Neuronal stem cell (in vitro differentiated cells): Measurements from ENCODE around the gene STRADA.

ENCODE experiments used
- DNase-seq: peaks from one replicate; pipeline ENCODE4 v3.0.0-alpha.2; 2013; ENCODE audit warnings: low spot score
- H2AFZ ChIP-seq: one replicate; pipeline ENCODE4 v1.6.1; 2013; ENCODE audit warnings: mild to moderate bottlenecking, low read length, inconsistent platforms
- H2AK5ac ChIP-seq: 2 replicates; pipeline ENCODE4 v1.6.1; 2013; ENCODE audit warnings: low read depth, mild to moderate bottlenecking, inconsistent platforms, low read length, moderate library complexity, mixed read lengths
- H2BK120ac ChIP-seq: 2 replicates; pipeline ENCODE4 v1.6.1; 2013; ENCODE audit warnings: low read depth, mild to moderate bottlenecking, inconsistent platforms, low read length, moderate library complexity, mixed read lengths
- H2BK12ac ChIP-seq: one replicate; pipeline ENCODE4 v1.6.1; 2013; ENCODE audit warnings: low read length, inconsistent platforms
- H2BK15ac ChIP-seq: 2 replicates; pipeline ENCODE4 v1.6.1; 2013; ENCODE audit warnings: mild to moderate bottlenecking, low read length, inconsistent platforms, mixed read lengths
- H2BK5ac ChIP-seq: one replicate; pipeline ENCODE4 v1.6.1; 2013; ENCODE audit warnings: inconsistent platforms, mild to moderate bottlenecking, low read length, moderate library complexity
- H3K14ac ChIP-seq: one replicate; pipeline ENCODE4 v1.6.1; 2013; ENCODE audit warnings: low read length, inconsistent platforms
- H3K18ac ChIP-seq: 2 replicates; pipeline ENCODE4 v1.6.1; 2013; ENCODE audit warnings: low read length, inconsistent platforms
- H3K23ac ChIP-seq: 2 replicates; pipeline ENCODE4 v1.6.1; 2013; ENCODE audit warnings: low read depth, mild to moderate bottlenecking, mixed read lengths, low read length, inconsistent platforms; ENCODE audit not compliant: poor library complexity
- H3K27ac ChIP-seq: replicated peaks from 3 replicates; pipeline ENCODE4 v1.5.1; 2013; ENCODE audit warnings: low read length, inconsistent platforms
- H3K27me3 ChIP-seq, 3 experiments: 2 replicates each; pipeline ENCODE4 v1.6.1; 2013; ENCODE audit warnings: low read length in 3 of 3, mild to moderate bottlenecking in 2 of 3, inconsistent platforms in 1 of 3, low read depth in 1 of 3, mixed read lengths in 1 of 3, moderate library complexity in 1 of 3; ENCODE audit not compliant: control insufficient read depth in 3 of 3, insufficient read depth in 3 of 3
- H3K36me3 ChIP-seq, 2 donors: replicated peaks in 1 of 2; 2 replicates each; pipeline ENCODE4 v1.6.1; 2013; ENCODE audit warnings: low read length in 2 of 2; ENCODE audit not compliant: control insufficient read depth in 2 of 2, insufficient read depth in 2 of 2
- H3K4ac ChIP-seq: 2 replicates; pipeline ENCODE4 v1.6.1; 2013; ENCODE audit warnings: inconsistent platforms, mild to moderate bottlenecking, low read length, moderate library complexity
- H3K4me1 ChIP-seq, 2 donors: 1 replicate in 1 of 2; 2 replicates in 1 of 2; pipeline ENCODE4 v1.6.1; 2013; ENCODE audit warnings: low read length in 2 of 2, low read depth in 1 of 2; ENCODE audit not compliant: control insufficient read depth in 2 of 2, insufficient read depth in 1 of 2
- H3K4me2 ChIP-seq: one replicate; pipeline ENCODE4 v1.6.1; 2013; ENCODE audit warnings: mild to moderate bottlenecking, low read length, inconsistent platforms; ENCODE audit not compliant: insufficient read depth, poor library complexity, severe bottlenecking
- H3K4me3 ChIP-seq, 2 donors: 2 replicates each; pipeline ENCODE4 v1.5.1; 2013; ENCODE audit warnings: low read length in 2 of 2, mild to moderate bottlenecking in 2 of 2, inconsistent platforms in 1 of 2, moderate library complexity in 1 of 2
- H3K79me1 ChIP-seq: one replicate; pipeline ENCODE4 v1.6.1; 2013; ENCODE audit warnings: low read depth, mild to moderate bottlenecking, inconsistent platforms, low read length, moderate library complexity
- H3K9ac ChIP-seq: one replicate; pipeline ENCODE4 v1.6.1; 2013; ENCODE audit warnings: mild to moderate bottlenecking, low read depth, low read length, inconsistent platforms; ENCODE audit not compliant: poor library complexity
- H3K9me3 ChIP-seq, 2 donors: replicated peaks in 1 of 2; 2 replicates each; pipeline versions ENCODE3 to v1.6.1; 2013; ENCODE audit warnings: low read length in 2 of 2, mild to moderate bottlenecking in 2 of 2, inconsistent platforms in 1 of 2, low read depth in 1 of 2, mixed read lengths in 1 of 2, moderate library complexity in 1 of 2; ENCODE audit not compliant: control insufficient read depth in 2 of 2, insufficient read depth in 1 of 2
- H4K8ac ChIP-seq: one replicate; pipeline ENCODE4 v1.6.1; 2013; ENCODE audit warnings: low read depth, mild to moderate bottlenecking, inconsistent platforms, low read length, moderate library complexity
- H4K91ac ChIP-seq: one replicate; pipeline ENCODE4 v1.6.1; 2013; ENCODE audit warnings: low read length, low read depth, mild to moderate bottlenecking, inconsistent platforms; ENCODE audit not compliant: poor library complexity
- WGBS, 2 donors: extraction: QIAGEN DNeasy Blood & Tissue Kit; methylation state at CpG; one replicate each; pipeline ENCODE4 v1.1.7; 2013; ENCODE audit warnings: missing lambda C conversion rate in 2 of 2, mixed read lengths in 1 of 2; ENCODE audit not compliant: insufficient read length in 2 of 2, insufficient replicate concordance in 1 of 2; ENCODE audit errors: extremely low coverage in 2 of 2; 5-methylcytosine and 5-hydroxymethylcytosine counted together

Gene STRADA

GRCh38 chr17:63707151-63707550 lies 34.4 kb downstream of the STRADA start:
- H3K79me1 ChIP-seq = no peaks in the 10 kb centered on the region

DNA sequence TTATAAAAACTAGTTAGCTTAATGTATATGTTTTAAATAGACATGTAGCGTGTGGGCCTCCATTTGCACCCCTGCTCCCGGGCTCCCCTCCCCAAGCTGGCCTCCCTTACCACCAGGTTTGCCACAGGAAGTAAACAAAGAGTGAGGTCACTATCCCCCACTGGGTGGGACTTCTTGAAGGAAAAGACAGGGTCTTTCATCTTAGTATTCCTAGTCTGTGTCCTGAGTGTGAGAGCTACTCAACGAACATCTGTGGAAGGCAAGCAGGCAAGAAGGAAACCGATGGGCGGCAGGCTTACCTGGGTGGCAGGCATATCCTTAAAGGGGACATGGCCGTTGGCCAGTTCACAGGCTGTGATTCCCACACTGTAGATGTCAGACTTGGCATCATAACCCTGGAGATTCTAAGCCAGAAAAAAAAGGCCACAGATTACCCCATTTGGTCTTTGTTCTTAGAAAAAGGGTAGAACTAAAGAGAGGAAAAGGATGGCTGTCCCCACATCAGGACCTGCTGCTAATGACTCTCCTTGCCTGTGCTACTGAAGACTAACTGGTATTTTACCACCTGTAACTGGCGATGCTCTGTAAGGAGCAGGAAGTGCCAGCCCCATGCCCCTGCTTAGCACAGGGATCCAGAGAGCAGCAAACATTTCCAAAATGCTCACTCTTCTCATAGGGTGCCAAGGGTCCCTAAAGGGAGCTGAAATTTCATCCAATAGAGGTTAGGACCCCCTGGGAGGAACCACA lies 35.1 kb downstream of the STRADA start:
- no CpG with 5 or more reads among the region's 7 CpGs for WGBS, 2 donors

More at GRCh38 chr17:63707151-63707550, 34.4 kb downstream of the STRADA start:
- Histone ChIP-seq H2AFZ (no peak overlapping the region), H3K27me3 (no peaks in the 10 kb centered on the region), H2BK120ac (no peak overlapping the region), H4K91ac (no peak overlapping the region), H3K36me3 (peaks cover 23 to 95% of the 10 kb centered on the region in 2 donors), H3K14ac (no peak overlapping the region), H3K18ac (no peak overlapping the region), H3K9ac (peak overlapping the region; percentile 9), H3K23ac (no peak overlapping the region), H3K4me1 (peaks cover 0 to 4% of the 10 kb centered on the region in 2 donors), H2BK15ac (no peak overlapping the region), H2BK5ac (no peak overlapping the region), H2BK12ac (no peak overlapping the region), H4K8ac (no peak overlapping the region), H2AK5ac (no peak overlapping the region), H3K4me2 (no peak overlapping the region), H3K9me3 (no peaks in the 10 kb centered on the region), H3K4me3 (no peak overlapping the region), H3K4ac (no peak overlapping the region), H3K27ac (no peak overlapping the region)
- no peak for DNase-seq
- WGBS, 2 donors = no CpG with 5 or more reads among the region's 11 CpGs

GRCh38 chr17:63705657-63706056 lies 35.9 kb downstream of the STRADA start:
- Histone ChIP-seq H3K36me3 (peaks cover 19 to 86% of the 10 kb centered on the region in 2 donors), H3K4me2 (no peak overlapping the region), H3K4me3 (no peak overlapping the region), H3K23ac (no peak overlapping the region), H3K27me3 (peaks cover 0 to 7% (median 0%) of the 10 kb centered on the region in 3 experiments), H3K79me1 (peaks cover 2% of the 10 kb centered on the region), H3K9ac (no peak overlapping the region), H2BK120ac (no peak overlapping the region), H3K14ac (no peak overlapping the region), H2AK5ac (no peak overlapping the region), H3K4me1 (peaks cover 0 to 11% of the 10 kb centered on the region in 2 donors), H2BK15ac (no peak overlapping the region), H3K27ac (no peak overlapping the region), H2BK5ac (no peak overlapping the region), H3K9me3 (no peaks in the 10 kb centered on the region), H2BK12ac (no peak overlapping the region), H2AFZ (no peak overlapping the region), H3K4ac (no peak overlapping the region), H3K18ac (peak overlapping the region; percentile 74), H4K8ac (no peak overlapping the region), H4K91ac (no peak overlapping the region)
- no peak for DNase-seq
- WGBS, 2 donors = no CpG with 5 or more reads among the region's 3 CpGs

More for the DNA sequence above, 35.1 kb downstream of the STRADA start:
- H3K9ac ChIP-seq = no peak overlapping the region
- H3K14ac ChIP-seq = no peak overlapping the region
- H4K91ac ChIP-seq = no peak overlapping the region
- H3K4ac ChIP-seq = no peak overlapping the region
- H3K27me3 ChIP-seq = no peaks in the 10 kb centered on the region
- H3K18ac ChIP-seq = no peak overlapping the region
- peaks cover 19 to 92% of the 10 kb centered on the region in 2 donors for H3K36me3 ChIP-seq
- no peak overlapping the region for H2AK5ac ChIP-seq
- no peak overlapping the region for H2AFZ ChIP-seq
- H2BK12ac ChIP-seq = no peak overlapping the region
- H3K23ac ChIP-seq = no peak overlapping the region
- H3K4me1 ChIP-seq = peaks cover 0 to 4% of the 10 kb centered on the region in 2 donors
- no peaks in the 10 kb centered on the region for H3K9me3 ChIP-seq
- no peak overlapping the region for H3K27ac ChIP-seq
- H2BK5ac ChIP-seq = no peak overlapping the region
- H3K4me2 ChIP-seq = no peak overlapping the region
- H2BK120ac ChIP-seq = no peak overlapping the region
- no peaks in the 10 kb centered on the region for H3K79me1 ChIP-seq
- no peak overlapping the region for H3K4me3 ChIP-seq
- no peak overlapping the region for H4K8ac ChIP-seq
- no peak overlapping the region for H2BK15ac ChIP-seq
- no peak for DNase-seq

DNA sequence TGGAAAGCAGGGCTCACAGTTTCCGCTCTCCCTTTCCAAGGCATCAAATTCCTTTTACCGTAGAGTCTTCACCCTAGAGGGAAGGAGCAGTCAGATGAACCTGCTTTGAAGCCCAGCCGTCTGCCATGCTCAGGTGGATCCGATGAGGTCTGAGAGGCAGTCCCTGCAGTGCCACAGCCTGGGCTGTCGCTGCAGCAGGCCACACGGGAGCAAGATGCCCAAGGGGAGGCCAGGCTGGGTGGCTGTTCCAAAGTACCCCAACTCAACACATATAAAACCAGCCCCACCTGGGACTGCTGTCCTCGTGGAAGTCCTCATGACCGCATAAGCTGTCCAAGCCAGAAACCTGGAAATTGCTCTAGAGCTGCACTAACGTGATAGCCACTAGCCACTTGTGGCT lies 36.8 kb downstream of the STRADA start:
- no peak overlapping the region for H3K9ac ChIP-seq
- peaks cover 0 to 7% (median 0%) of the 10 kb centered on the region in 3 experiments for H3K27me3 ChIP-seq
- H3K9me3 ChIP-seq = no peaks in the 10 kb centered on the region
- DNase-seq = no peak
- H2BK120ac ChIP-seq = no peak overlapping the region
- peaks cover 16 to 78% of the 10 kb centered on the region in 2 donors for H3K36me3 ChIP-seq
- no peak overlapping the region for H2AK5ac ChIP-seq
- H3K27ac ChIP-seq = no peak overlapping the region
- H2BK12ac ChIP-seq = no peak overlapping the region
- no peak overlapping the region for H2BK15ac ChIP-seq
- no peak overlapping the region for H3K23ac ChIP-seq
- H4K91ac ChIP-seq = no peak overlapping the region
- H3K18ac ChIP-seq = no peak overlapping the region
- H3K14ac ChIP-seq = no peak overlapping the region
- no CpG with 5 or more reads among the region's 9 CpGs for WGBS, 2 donors
- H4K8ac ChIP-seq = no peak overlapping the region
- no peak overlapping the region for H3K4me3 ChIP-seq
- no peak overlapping the region for H2AFZ ChIP-seq
- H3K4ac ChIP-seq = no peak overlapping the region
- H3K4me1 ChIP-seq = peaks cover 0 to 11% of the 10 kb centered on the region in 2 donors
- H2BK5ac ChIP-seq = no peak overlapping the region
- H3K4me2 ChIP-seq = no peak overlapping the region
- peaks cover 2% of the 10 kb centered on the region for H3K79me1 ChIP-seq
